NCI-H128 (cell line): ENCODE data around the gene DRAM2.
"Not testable (repeated sequence)": the region's sequence is repeated elsewhere in the genome, so short reads cannot be mapped to it uniquely, and the experiment has no call there.

ENCODE experiments used
- DNase-seq: peaks from one replicate; lab custom pipeline; 2025; ENCODE audit not compliant: unreplicated experiment; lab: John Stamatoyannopoulos, UW

DRAM2 gene

GRCh38 chr1:111082421-111083203 lies 57.3 kb downstream of the DRAM2 start:
- DNase-seq, result no peak

GRCh38 chr1:111079329-111079728 lies 60.6 kb downstream of the DRAM2 start:
- not testable (repeated sequence) for DNase-seq

- not testable (repeated sequence) for DNase-seq
These were observed 62.6 kb downstream of the DRAM2 start for GRCh38 chr1:111077312-111077711.
